GM19463 (cell line): ENCODE measurements around the gene TRABD.

Source experiments
- ATAC-seq: cut with Tn5 transposase; IDR thresholded peaks from one replicate; pipeline ENCODE4 v1.9.1; 2021; ENCODE audit warnings: mild to moderate bottlenecking, moderate library complexity; ENCODE audit not compliant: unreplicated experiment

Gene TRABD

GRCh38 chr22:50233223-50233622 lies 47.5 kb downstream of the TRABD start:
- ATAC-seq = no peak

GRCh38 chr22:50236731-50237409 lies 51.2 kb downstream of the TRABD start:
- ATAC-seq = no peak

DNA sequence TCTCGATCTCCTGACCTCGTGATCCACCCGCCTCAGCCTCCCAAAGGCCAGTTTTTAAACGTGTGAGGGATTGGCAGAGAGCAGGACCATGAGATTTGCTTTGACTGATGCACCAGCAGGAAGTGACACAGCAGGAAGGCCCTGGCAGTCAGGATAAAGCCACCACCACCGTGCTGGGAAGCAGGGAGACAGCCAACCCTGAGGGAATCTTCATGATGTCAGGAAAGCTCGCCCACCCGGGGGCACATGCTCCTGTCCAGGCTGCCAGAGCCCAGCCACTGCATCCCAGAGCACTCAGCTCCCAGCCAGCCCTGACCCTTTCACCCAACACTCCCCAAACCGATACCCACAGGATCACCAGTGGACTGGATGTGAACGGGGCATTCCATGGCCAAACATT lies 53.0 kb downstream of the TRABD start:
- ATAC-seq = no peak

DNA sequence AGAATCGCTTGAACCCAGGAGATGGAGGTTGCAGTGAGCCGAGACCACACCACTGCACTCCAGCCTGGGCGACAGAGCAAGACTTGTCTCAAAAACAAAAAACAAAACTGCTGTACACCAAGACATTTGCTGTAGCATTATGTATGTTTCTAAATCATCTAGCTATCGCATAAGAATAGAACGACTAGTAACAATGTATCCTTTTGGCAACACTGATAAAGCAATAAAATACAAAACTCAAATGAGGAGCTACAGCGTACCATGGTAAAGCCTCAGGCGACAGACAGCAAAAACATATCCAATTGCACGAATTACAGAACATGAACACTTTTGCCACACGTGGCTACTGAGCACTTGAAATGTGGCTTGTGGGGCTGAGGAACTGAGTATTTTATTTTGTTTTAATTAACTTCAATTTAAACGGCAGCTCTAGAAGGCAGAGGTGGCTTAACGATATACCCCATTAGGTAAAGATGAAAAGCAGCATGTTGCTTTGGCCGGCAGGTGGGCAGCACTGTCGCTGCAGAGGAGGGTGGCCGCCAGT lies 56.8 kb downstream of the TRABD start:
- no peak for ATAC-seq

DNA sequence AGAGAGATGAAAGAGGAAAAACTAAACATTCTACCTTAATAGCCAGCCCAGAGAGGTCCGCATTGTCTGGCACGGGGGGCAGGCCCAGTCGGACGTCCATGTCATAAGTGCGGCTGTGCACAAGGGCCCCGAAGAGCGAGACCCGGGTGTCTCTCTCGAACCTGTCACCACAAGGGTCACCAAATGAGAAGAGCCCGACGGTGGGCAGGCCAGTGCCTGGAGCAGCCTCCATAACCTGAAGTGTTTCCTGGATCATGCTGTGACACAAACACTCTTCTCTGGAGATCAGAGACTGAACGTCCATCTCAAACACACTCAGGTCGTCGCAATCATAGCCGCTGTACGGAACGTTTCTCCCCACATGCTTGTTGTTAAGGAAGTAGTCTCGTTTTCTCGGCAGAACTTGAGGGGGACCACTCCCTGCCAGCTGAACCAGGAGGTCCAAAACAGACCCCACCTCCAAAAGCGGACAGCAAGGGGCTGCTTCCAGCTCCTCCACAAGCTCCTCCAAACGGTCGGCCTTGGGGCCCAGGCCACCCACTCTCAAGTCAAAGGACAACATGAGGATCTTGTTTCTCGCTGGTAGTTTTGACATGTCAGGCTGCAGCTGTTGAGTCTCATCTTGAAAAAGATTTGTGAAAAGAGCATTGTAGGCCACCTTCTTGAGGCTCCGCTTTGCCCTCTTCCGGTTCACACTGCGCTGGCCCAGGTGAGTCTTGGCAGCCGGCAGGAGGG lies 58.1 kb downstream of the TRABD start:
- ATAC-seq = no peak

DNA sequence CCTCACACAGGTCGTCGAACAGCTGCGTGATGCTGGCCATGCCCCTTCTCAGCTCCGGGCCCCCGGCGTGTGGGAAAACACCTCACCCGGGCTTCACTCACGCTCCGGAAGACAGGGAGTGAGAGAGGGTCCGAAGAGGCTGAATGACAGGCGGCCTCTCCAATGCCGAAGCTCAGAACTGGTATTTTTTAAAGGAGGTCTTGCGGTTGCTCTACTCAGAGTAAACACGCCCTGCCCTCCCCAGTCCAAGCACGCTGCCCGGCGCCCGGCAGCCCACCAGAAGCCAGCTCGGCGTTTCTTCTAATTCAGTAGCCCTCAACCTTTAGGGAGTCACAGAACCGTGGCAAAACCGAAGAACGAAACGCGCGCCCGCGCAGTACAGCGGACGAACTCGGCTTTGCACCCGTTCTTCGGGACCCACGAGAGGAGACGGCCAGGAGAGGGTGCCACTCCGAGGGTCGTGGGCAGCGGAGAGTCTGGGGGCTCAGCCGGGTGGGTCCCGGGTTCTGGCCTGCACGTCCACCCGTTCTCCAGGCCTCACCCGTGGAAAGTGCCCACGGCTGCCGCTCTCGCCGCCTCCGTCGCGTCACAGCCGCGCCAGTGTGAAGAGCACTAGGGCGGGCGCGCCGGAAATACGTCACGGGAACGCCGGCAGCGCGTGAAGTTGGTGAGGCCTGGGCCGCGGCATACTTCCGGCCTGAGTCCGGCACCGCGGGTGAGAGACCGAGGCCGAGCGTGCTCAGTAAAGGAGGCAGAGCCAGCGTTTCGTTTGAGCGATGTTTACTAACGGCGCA lies 58.9 kb downstream of the TRABD start, which contains the start of gene TUBGCP6:
TUBGCP6 (minus strand) TSS at position 604 of the 794 bp plus-strand sequence; CDS start at position 40, 564 bp downstream.
- peak; percentile 72 for ATAC-seq

DNA sequence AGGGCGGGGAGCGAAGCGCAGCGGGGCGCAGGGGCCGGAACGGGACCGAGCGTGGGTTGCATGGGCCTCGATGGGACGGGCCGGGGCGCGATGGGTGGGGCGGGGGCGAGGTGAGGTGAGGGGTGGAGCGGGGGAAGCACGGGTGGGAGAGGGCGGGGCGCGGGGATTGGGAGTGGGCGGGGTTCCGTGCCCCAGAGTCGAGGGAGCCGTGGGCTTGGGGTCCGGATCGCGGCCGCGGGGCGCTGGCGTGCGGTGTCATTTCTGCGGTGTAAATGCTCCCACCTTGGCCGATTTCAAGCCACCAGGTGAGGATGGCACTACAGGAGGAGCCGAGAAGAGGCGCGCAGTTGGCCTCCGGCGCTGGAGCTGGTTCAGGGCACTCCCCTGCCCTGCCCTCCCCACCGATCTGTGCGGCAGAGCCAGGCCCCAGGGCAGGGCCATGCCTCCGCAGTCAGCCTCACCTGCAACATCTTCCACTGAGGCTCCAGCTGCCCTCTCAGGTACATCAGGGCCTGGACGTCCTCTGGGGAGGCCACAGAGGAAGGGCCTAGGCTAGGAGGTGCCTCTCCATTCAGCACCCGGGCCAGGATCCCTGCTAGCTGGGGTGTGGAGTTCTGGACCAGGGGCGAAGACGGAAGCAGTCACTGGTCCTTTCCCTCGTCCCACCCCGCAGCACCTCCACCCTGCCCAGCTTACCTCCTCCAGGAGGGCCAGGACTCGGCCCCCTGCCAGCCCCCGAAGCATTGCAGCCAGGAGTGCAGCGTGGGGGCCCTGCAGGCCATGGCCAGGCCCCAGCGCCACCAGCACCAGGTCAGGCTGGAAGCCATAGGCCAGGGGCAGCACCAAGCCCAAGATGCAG lies 59.7 kb downstream of the TRABD start:
- ATAC-seq = no peak

DNA sequence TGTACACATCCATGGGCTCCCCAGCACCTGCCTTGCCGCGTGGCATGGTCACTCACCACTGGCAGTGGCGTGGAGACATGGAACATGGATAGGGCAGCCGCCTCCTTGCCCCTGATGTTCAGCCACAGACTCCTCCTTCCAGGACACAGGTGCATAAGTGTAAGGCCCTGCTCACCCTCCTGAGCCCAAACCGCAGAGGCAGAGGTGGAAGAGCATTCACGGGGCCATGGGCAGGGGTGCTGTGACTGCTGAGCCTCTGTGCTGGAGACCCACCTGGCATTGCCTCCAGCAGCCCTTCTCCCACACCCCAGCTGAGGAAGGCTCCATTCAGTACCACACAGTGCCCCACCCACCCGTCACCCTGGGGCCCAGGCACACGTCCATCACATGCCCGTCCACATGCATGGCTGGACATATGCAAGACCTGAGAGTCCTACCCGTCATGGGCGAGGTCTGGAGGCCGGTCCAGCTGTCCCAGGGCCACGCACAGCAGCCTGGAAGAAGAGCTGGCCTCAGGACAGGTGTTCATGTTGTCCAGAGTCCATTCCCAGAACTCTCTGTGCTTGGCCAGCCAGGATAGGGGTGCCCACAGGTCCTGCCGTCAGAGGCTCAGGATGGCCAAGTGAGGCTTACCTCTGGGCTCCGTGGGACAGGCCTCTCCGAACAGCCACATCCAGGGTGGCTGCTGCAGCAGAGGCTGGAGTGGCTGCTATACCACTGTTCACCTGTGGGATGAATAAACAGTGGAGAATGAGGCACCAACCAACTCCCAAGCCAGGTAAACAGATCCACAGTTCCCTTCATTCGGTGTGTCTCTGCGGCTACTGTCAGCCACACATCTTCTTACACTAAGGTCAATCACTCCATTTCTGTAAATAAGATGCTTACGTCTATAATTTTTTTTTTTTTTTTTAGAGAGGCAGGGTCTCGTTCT lies 60.8 kb downstream of the TRABD start:
- no peak for ATAC-seq

- ATAC-seq = no peak
Observed at GRCh38 chr22:50247748-50248147, 62.0 kb downstream of the TRABD start.

- ATAC-seq = no peak
Observed at GRCh38 chr22:50248196-50249081, 62.7 kb downstream of the TRABD start.
